ENCODE results near the gene EPHB2. TPM values are rescaled to one million over a fixed set of nuclear protein-coding genes. Genes with fewer than 3 reads are reported as not detected.

EPHB2 gene
- total and polyA plus RNA-seq, 2 of the 4 experiments (the other 2 are of a cell fraction): 52.3 to 58.8 TPM

DNA sequence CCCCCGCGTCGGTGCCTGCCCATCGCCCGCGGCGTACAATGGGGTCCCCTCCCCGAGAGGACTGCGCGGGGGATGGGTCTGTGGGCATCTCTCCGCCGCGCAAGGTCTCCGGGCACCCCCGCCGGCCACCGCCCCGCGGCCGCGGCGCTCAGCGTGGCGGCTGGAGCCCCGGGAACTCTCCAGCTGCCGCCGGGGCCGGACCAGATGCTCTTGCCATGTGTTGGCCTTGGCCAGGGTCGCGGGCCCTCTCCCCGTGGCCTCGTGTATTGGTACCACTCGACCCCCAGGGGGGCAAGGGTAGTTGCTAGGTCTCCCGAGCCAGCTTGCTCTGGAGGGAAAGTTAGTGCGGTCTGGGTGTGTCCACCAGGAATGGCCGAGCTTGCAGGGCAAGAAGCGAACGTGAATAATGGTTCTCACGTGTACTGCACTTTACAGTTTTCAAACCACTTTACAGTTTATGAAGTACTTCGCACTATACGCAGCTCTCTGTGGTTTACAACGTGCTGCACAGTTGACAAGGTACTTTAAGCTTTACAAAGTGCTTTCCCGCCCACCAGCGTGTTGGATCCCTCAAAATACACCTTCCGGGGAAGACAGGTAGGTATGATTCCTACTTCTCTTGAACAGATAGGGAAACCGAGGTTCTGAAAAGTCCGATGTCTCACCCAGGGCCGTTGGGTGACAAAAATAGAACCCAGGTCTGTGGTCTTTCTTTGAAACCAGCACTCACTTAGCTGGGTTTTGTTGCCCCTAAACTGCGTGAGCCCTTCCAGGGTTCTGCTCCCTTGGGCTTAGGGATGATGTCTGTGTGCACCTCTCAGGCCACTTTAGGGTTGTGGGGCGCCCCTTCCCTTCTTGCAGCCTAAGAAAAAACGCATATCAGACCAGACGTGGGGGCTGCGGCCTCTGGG is 1.2 kb downstream of the EPHB2 start:
- Histone ChIP-seq H3K56ac (ENCODE audit: extremely low read depth, insufficient read depth, low read length) (peak overlapping the region; percentile 19), H2AK9ac (replicated peaks; ENCODE audit: low read depth, low read length, poor library complexity) (peak overlapping the region; percentile 92), H4K5ac (ENCODE audit: low read depth, low read length) (peak overlapping the region; percentile 40; the same call in 1 of the 2 replicates), H3K4me1 (ENCODE audit: control insufficient read depth, insufficient read depth, low read length) (peaks cover 14% of the 10 kb centered on the region), H2BK120ac (ENCODE audit: low read depth, low read length) (peak overlapping the region; percentile 85), H3K27me3 (ENCODE audit: control insufficient read depth, insufficient read depth, low read length) (no peaks in the 10 kb centered on the region), H3K4me3 (ENCODE audit: insufficient read depth, low read depth, low read length) (peak overlapping the region; percentile 70), H2BK15ac (ENCODE audit: low read depth, low read length) (peak overlapping the region; percentile 5; the same call in 2 of the 3 replicates), H3K27ac (ENCODE audit: insufficient read depth, low read length) (peak overlapping the region; percentile 68), H3K9me1 (ENCODE audit: insufficient read depth, low read length) (peaks cover 18% of the 10 kb centered on the region; the same call in 1 of the 2 replicates), H3K14ac (replicated peaks; ENCODE audit: low read depth, low read length) (peak overlapping the region; percentile 4), H3K9ac (ENCODE audit: low read depth, low read length) (peak overlapping the region; percentile 72), H4K8ac (ENCODE audit: low read depth in 2 of 2, low read length in 2 of 2) (peak overlapping the region; percentile 17 to 63), H3K4me2 (ENCODE audit: low read depth, low read length) (peak overlapping the region; percentile 94), H3K9me3 (ENCODE audit: control insufficient read depth, insufficient read depth, low read length) (no peaks in the 10 kb centered on the region), H3K23ac (ENCODE audit: low read depth, low read length) (peak overlapping the region; percentile 75), H2BK5ac (ENCODE audit: low read depth, low read length, poor library complexity, severe bottlenecking) (peak overlapping the region; percentile 64), H2BK20ac (ENCODE audit: low read depth, low read length) (peak overlapping the region; percentile 52), H4K20me1 (ENCODE audit: insufficient read depth, low read length) (peaks cover 43% of the 10 kb centered on the region), H3K4ac (ENCODE audit: low read depth, low read length) (peak overlapping the region; percentile 91), H2AFZ (replicated peaks; ENCODE audit: low read length, poor library complexity) (peak overlapping the region; percentile 79), H3K79me1 (ENCODE audit: low read depth in 1 of 2, low read length in 2 of 2) (peaks cover 25 to 50% of the 10 kb centered on the region in 2 experiments; a peak in 3 of 4 replicates), H3K36me3 (ENCODE audit: control insufficient read depth, insufficient read depth, low read length) (peaks cover 1% of the 10 kb centered on the region; the same call in 1 of the 2 replicates), H4K91ac (ENCODE audit: insufficient read depth, low read depth, low read length) (peak overlapping the region; percentile 58), H3K18ac (ENCODE audit: low read depth, low read length) (peak overlapping the region; percentile 56), H2AK5ac (ENCODE audit: low read depth, low read length) (peak overlapping the region; percentile 46)
- no peak for TF ChIP-seq SMC3 (IDR thresholded peaks at IDR 0.05; ENCODE audit: low read depth, low read length)
- TF ChIP-seq RAD21 (IDR thresholded peaks at IDR 0.05; ENCODE audit: low read length): no peak
- no peak for TF ChIP-seq MAZ (IDR thresholded peaks at IDR 0.05; ENCODE audit: borderline replicate concordance, low read depth, low read length)
- TF ChIP-seq, protein P1, sequence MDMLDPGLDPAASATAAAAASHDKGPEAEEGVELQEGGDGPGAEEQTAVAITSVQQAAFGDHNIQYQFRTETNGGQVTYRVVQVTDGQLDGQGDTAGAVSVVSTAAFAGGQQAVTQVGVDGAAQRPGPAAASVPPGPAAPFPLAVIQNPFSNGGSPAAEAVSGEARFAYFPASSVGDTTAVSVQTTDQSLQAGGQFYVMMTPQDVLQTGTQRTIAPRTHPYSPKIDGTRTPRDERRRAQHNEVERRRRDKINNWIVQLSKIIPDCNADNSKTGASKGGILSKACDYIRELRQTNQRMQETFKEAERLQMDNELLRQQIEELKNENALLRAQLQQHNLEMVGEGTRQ (IDR thresholded peaks at IDR 0.05; ENCODE audit: low read depth, low read length): no peak
- TF ChIP-seq MXI1 (IDR thresholded peaks at IDR 0.05; ENCODE audit: borderline replicate concordance, low read depth, low read length): peak; percentile 65; the same call in 1 of the 2 replicates
- no peak for TF ChIP-seq CHD1 (IDR thresholded peaks at IDR 0.05; ENCODE audit: low read depth, low read length)
- no peak for TF ChIP-seq CEBPB (IDR thresholded peaks at IDR 0.05; ENCODE audit: low read depth, low read length)
- TF ChIP-seq POLR2A (IDR thresholded peaks at IDR 0.05; ENCODE audit: low read depth, low read length): no peak
- TF ChIP-seq, protein P2, sequence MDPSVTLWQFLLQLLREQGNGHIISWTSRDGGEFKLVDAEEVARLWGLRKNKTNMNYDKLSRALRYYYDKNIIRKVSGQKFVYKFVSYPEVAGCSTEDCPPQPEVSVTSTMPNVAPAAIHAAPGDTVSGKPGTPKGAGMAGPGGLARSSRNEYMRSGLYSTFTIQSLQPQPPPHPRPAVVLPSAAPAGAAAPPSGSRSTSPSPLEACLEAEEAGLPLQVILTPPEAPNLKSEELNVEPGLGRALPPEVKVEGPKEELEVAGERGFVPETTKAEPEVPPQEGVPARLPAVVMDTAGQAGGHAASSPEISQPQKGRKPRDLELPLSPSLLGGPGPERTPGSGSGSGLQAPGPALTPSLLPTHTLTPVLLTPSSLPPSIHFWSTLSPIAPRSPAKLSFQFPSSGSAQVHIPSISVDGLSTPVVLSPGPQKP (IDR thresholded peaks at IDR 0.05; ENCODE audit: borderline replicate concordance, low read depth, low read length): no peak
- no peak for TF ChIP-seq RCOR1 (IDR thresholded peaks at IDR 0.05; ENCODE audit: insufficient replicate concordance, low read length)
- peak; percentile 76; the same call in 1 of the 2 replicates for TF ChIP-seq BHLHE40 (IDR thresholded peaks at IDR 0.05; ENCODE audit: low read depth, low read length)
- TF ChIP-seq FOS (IDR thresholded peaks at IDR 0.05; ENCODE audit: low read depth, low read length): no peak
- TF ChIP-seq NFE2L2 (IDR thresholded peaks at IDR 0.05; ENCODE audit: low read depth, low read length): no peak
- 13% methylated on average over 12 of the region's 53 CpGs; no CpG with 5 or more reads in 1 of the 2 experiments for WGBS, 2 experiments (ENCODE audit: extremely low coverage in 2 of 2, insufficient read length in 1 of 2)
- intact Hi-C loops (cut with micrococcal nuclease): loop anchor here (1.0 to 2.0 kb wide), 2 partner anchors 23 to 27 kb away; no protein-coding TSS in a partner anchor
- DNase-seq: peak; percentile 39
- BruUV-seq (replicated peaks): no TSS peak
- ATAC-seq (ENCODE audit: low read depth): peak; percentile 9
- POLR2A ChIA-PET (ENCODE audit: unreplicated experiment): no interaction called here
- dilution Hi-C loops (cut with HindIII; ENCODE audit: low sequenced_read_pairs, unreplicated experiment): no loop called here
- CTCF ChIA-PET: interaction anchor here (1.6 kb wide), 2 partner anchors 17 to 149 kb away, joined by 4 to 6 read pairs; no protein-coding TSS in a partner anchor
- in situ Hi-C loops (cut with MboI; ENCODE audit: low sequenced_read_pairs): no loop called here

Data from IMR-90 (cell line).